ENCODE measurements around the gene TDRD9. TPM values are rescaled to one million over a fixed set of nuclear protein-coding genes. Genes with fewer than 3 reads are reported as not detected.

Gene TDRD9
- total and polyA plus RNA-seq, 2 donors from 2014 or later, result 1.6 to 6.6 TPM

DNA sequence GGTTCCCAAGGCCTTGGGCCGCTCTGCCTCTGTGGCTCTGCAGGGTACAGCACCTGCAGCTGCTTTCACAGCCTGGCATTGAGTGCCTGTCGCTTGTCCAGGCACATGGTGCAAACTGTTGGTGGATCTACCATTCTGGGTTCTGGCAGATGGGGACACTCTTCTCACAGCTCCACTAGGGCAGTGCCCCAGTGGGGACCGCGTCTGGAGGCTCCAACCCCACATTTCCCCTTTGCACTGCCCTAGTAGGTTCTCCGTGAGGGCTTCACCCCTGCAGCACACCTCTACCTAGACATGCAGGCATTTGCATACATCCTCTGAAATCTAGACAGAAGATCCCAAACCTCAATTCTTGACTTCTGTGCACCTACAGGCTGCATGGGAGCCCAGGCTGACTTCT is 138.0 kb downstream of the TDRD9 start:
- no peaks in the 10 kb centered on the region for H3K36me3 ChIP-seq (ENCODE audit: control insufficient read depth in 2 of 3, insufficient read depth in 3 of 3, low read length in 3 of 3)
- no peak overlapping the region for H3K4me3 ChIP-seq (ENCODE audit: low read length in 3 of 3)
- no peak overlapping the region for H3K27ac ChIP-seq (ENCODE audit: low read depth in 2 of 2, low read length in 2 of 2)
- intact Hi-C loops (cut with DNase I), result no loop called here
- no peaks in the 10 kb centered on the region for H3K4me1 ChIP-seq (ENCODE audit: control insufficient read depth in 2 of 3, insufficient read depth in 2 of 3, low read depth in 1 of 3, low read length in 3 of 3)
- H3K9me3 ChIP-seq (ENCODE audit: control insufficient read depth in 2 of 3, insufficient read depth in 1 of 3, low read length in 3 of 3), result peaks cover 0 to 11% (median 0%) of the 10 kb centered on the region in 3 donors
- FAIRE-seq (no peak), DNase-seq (no peak)
- TF ChIP-seq, protein P1, sequence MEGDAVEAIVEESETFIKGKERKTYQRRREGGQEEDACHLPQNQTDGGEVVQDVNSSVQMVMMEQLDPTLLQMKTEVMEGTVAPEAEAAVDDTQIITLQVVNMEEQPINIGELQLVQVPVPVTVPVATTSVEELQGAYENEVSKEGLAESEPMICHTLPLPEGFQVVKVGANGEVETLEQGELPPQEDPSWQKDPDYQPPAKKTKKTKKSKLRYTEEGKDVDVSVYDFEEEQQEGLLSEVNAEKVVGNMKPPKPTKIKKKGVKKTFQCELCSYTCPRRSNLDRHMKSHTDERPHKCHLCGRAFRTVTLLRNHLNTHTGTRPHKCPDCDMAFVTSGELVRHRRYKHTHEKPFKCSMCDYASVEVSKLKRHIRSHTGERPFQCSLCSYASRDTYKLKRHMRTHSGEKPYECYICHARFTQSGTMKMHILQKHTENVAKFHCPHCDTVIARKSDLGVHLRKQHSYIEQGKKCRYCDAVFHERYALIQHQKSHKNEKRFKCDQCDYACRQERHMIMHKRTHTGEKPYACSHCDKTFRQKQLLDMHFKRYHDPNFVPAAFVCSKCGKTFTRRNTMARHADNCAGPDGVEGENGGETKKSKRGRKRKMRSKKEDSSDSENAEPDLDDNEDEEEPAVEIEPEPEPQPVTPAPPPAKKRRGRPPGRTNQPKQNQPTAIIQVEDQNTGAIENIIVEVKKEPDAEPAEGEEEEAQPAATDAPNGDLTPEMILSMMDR (IDR thresholded peaks at IDR 0.05; ENCODE audit: borderline replicate concordance, extremely low read depth, insufficient read depth), result no peak
- no peaks in the 10 kb centered on the region for H3K27me3 ChIP-seq (ENCODE audit: control insufficient read depth, insufficient read depth, low read length)
- H3K9ac ChIP-seq (ENCODE audit: low read length in 3 of 3), result no peak overlapping the region

GRCh38 chr14:104066719-104067295 is 138.6 kb downstream of the TDRD9 start:
- no peak overlapping the region for H3K4me3 ChIP-seq (ENCODE audit: low read length in 3 of 3)
- FAIRE-seq (no peak), DNase-seq (no peak)
- no peaks in the 10 kb centered on the region for H3K27me3 ChIP-seq (ENCODE audit: control insufficient read depth, insufficient read depth, low read length)
- H3K27ac ChIP-seq (ENCODE audit: low read depth in 2 of 2, low read length in 2 of 2), result no peak overlapping the region
- no peaks in the 10 kb centered on the region for H3K36me3 ChIP-seq (ENCODE audit: control insufficient read depth in 2 of 3, insufficient read depth in 3 of 3, low read length in 3 of 3)
- intact Hi-C loops (cut with DNase I), result no loop called here
- H3K4me1 ChIP-seq (ENCODE audit: control insufficient read depth in 2 of 3, insufficient read depth in 2 of 3, low read depth in 1 of 3, low read length in 3 of 3), result no peaks in the 10 kb centered on the region
- no peak overlapping the region for H3K9ac ChIP-seq (ENCODE audit: low read length in 3 of 3)
- H3K9me3 ChIP-seq (ENCODE audit: control insufficient read depth in 2 of 3, insufficient read depth in 1 of 3, low read length in 3 of 3), result peaks cover 0 to 11% (median 0%) of the 10 kb centered on the region in 3 donors
- TF ChIP-seq, protein P1 (IDR thresholded peaks at IDR 0.05; ENCODE audit: borderline replicate concordance, extremely low read depth, insufficient read depth), result no peak

DNA sequence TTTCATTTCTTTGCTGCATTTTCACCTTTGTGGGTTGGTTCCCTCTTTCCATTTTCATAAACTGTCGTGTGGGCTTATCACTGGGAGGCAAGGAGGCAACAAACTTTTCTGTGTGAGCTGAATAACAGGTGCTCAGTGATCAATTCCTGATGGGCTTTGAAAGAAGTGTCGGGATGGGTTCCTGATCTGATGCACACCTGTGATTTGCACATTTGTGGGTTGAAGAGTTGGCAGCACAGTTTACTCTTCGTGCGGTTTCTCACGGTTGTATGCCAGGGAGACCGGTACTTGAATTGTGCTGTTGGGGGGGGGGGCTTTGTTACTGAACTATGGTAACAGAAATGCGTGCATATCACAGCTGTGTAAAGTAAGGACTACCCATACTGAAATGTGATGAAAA is 141.3 kb downstream of the TDRD9 start:
- H3K9me3 ChIP-seq (ENCODE audit: control insufficient read depth in 2 of 3, insufficient read depth in 1 of 3, low read length in 3 of 3), result peaks cover 0 to 19% (median 3%) of the 10 kb centered on the region in 3 donors
- no peak for FAIRE-seq
- intact Hi-C loops (cut with DNase I), result no loop called here

More for the DNA sequence above, 141.3 kb downstream of the TDRD9 start:
- Histone ChIP-seq H3K9ac (ENCODE audit: low read length in 3 of 3) (no peak overlapping the region), H3K27me3 (ENCODE audit: control insufficient read depth, insufficient read depth, low read length) (no peaks in the 10 kb centered on the region), H3K27ac (ENCODE audit: low read depth in 2 of 2, low read length in 2 of 2) (no peak overlapping the region), H3K4me3 (ENCODE audit: low read length in 3 of 3) (no peak overlapping the region), H3K4me1 (ENCODE audit: control insufficient read depth in 2 of 3, insufficient read depth in 2 of 3, low read depth in 1 of 3, low read length in 3 of 3) (no peaks in the 10 kb centered on the region), H3K36me3 (ENCODE audit: control insufficient read depth in 2 of 3, insufficient read depth in 3 of 3, low read length in 3 of 3) (no peaks in the 10 kb centered on the region)
- DNase-seq, result no peak
- TF ChIP-seq, protein P1 (IDR thresholded peaks at IDR 0.05; ENCODE audit: borderline replicate concordance, extremely low read depth, insufficient read depth), result no peak
